Activated gamma-delta T cell treated with anti-CD3 and anti-CD28 coated beads, Interleukin-2, amount 50 U/mL, for 16 hours (primary cell): ENCODE results near the gene FKBP5.
A peak's percentile ranks its signal among the peaks of the same experiment; 100 is the strongest.
"Not testable (repeated sequence)": the region's sequence is repeated elsewhere in the genome, so short reads cannot be mapped to it uniquely, and the experiment has no call there.

Experiments
- DNase-seq: peaks from one replicate; pipeline ENCODE4 v3.0.0-alpha.2; 2020; ENCODE audit warnings: low read depth

FKBP5 gene

GRCh38 chr6:35690006-35690405 lies 1.3 kb upstream of the FKBP5 start:
- not testable (repeated sequence) for DNase-seq

DNA sequence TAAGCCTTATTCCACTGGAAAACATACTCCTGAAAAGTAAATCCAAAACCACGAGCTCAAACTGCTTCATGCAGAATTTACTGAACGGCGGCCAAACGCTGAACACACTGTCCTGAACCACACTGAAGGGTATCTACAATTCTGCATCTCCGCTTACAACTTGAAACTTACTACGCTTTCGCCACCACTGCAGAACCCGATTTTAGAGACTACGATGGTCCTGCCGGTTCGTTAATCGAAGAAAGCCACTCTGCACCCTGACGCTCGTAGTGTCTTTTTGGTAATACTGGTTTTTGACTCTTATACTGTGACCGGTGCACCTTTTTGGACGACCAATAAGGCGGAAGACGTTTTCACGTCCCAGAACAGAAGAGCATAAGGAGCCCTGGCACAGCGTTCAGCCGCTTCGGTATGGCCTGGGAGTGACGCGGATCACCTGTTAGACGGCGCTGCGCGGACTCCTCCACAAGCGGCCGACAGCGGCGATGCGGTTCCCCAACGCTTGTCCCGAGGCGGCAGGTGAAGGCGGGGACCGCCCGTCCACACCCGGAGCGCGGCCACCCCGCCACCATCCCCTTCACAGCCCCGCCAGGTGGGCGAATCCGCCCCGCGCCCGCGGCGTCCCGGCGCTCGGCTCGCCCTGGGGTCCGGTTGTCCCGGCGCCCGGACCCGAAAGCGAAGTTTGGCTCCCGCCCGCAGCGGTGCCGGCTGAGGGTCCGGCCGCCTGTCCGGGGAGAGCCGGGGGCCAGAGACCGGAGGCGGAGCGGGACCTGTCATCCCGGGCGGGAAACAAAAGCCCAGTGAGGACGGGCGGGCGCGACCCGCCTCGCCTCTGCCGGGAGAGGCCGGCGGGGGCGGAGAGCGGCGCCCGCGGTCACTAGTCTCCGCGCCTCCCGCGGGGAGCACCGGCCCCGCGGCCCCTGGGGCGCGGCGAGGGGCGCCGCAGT lies 784 bp downstream of the FKBP5 start:
- DNase-seq = peak; percentile 33

DNA sequence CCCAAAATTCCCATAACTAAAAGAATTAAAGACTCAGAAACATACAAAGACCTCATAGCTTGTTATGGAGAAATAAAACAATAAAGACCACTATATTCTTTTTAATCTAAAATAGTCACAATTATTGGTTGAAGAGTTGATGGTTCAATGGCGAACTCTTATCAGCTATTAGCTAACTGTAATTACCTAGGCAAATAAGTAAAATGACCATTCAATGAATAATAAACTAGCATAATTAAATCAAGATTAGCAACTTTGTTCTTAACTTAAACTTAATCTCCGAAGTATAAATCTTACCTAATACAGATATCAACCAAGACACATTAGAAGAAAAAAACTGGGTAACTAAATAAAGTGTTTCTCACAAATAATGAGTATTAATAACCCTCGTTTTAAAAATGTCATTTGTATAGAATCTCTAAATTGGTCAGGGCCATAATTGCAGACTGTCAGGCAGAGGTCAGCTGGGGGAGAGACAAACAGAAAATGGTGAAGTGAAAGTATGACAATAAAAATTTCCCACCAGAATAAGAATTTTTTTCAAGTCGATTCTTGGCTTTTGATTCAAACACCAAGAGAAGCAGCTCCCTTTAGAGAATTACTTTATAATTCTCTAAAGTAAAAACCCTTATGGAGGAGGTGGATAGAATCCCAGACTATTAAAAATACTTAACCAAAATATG lies 1.7 kb downstream of the FKBP5 start:
- DNase-seq = no peak

- DNase-seq = no peak
Observed at GRCh38 chr6:35686436-35686835, 2.3 kb downstream of the FKBP5 start.

DNA sequence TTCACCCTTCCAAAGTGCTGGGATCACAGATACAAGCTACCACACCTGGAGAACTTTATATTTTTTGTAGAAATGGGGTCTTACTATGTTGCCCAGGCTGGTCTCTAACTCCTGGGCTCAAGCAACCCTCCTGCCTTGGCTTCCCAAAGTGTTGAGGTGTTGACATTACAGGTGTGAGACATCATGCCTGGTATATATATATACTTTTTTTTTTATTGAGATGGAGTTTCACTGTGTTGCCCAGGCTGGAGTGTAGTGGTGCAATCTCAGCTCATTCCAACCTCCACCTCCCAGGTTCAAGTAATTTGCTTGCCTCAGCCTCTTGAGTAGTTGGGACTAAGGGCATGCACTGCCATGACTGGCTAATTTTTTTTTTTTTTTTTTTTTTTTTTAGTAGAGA lies 5.4 kb downstream of the FKBP5 start:
- no peak for DNase-seq

- no peak for DNase-seq
Observed at GRCh38 chr6:35681298-35681697, 7.4 kb downstream of the FKBP5 start.

GRCh38 chr6:35679399-35679798 lies 9.3 kb downstream of the FKBP5 start:
- DNase-seq = no peak

DNA sequence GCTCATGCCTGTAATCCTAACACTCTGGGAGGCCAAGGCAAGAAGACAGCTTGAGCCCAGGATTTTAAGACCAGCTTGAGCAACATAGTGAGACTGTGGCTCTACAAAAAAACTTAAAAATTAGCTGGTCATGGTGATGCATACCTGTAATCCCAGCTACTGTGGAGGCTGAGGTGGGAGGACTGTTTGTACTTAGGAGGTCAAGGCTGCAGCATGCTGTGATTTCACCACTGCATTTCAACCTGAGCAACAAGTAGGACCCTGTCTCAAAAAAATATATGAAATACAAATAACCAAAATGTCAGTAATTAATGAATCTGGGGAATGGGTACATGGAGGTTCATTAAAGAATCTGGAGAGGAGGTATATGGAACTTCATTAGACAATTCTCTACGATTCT lies 9.9 kb downstream of the FKBP5 start:
- DNase-seq = no peak

DNA sequence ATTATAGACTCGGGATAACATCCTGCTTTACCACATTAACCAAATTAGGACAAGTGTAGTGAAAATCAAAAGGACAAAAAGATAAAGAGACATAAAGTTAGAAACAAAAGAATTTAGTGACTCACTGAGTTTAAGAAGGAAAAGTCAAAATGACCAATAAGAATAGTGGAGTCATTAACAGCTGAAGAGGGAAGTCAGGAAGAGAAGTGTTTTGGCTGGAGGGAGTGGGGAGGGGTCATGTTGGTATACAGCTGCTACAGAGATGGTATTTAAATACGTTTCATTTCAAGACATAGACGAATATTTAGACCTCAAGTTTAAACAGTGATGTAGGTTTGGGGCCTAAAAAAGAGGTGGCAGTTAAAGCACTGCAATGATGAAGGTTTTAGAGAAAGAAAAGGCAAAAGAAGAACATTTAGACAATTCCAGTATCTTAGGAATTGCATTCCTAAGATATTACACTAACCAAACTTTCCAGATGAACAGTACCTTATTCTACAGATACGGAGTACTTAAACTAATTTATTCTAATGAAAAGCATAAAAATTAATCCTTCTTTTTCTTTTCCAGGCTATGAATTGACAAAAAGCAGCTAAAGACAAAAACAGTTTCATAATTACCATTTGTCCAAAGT lies 10.6 kb downstream of the FKBP5 start:
- DNase-seq = no peak

DNA sequence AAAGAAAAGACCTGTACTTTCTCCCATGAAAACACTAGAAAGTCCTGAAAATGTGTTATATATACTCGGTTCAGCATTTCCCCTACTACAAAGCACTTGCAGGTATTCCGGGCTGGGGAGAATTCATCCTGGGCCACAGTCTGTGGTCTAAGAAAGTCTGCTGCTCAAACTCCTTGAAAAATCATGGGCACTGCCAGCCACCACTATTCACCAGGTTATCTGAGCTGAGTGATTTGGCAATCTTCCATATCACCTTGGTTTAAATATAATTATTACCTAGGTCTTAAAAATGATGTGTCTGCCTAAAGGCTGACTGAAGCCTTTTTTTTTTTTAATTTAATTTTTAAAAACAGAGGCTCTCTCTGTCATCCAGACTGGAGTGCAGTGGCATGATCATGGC lies 11.3 kb downstream of the FKBP5 start:
- no peak for DNase-seq

DNA sequence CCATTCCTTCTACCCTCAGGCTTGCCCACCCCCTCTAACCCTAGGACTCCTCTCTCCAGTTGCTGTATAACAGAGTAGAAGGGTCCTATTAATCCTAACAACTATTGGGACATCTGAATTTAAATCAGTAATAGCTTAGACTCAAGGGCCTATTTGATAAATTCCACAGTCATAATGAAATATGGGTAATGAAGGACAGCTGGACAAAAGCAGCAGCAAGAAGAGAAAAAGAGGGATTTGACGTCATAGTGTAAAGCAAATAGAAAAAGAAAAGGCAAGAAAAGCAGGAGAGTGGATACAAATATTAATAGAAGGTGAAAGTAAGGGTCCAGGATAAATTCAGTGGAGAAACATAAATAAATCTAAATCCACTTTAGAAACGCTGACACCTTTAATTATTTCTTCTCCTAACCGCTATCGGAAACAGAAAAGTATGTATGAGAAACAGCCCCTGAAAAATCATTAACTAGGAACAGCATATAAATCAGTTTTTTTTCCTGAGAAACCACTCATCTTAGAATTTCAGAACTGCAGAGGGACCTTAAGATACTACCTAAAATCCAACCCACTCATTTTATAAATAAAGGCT lies 12.8 kb downstream of the FKBP5 start:
- DNase-seq = no peak

- DNase-seq = no peak
Observed at GRCh38 chr6:35674594-35674993, 14.1 kb downstream of the FKBP5 start.

DNA sequence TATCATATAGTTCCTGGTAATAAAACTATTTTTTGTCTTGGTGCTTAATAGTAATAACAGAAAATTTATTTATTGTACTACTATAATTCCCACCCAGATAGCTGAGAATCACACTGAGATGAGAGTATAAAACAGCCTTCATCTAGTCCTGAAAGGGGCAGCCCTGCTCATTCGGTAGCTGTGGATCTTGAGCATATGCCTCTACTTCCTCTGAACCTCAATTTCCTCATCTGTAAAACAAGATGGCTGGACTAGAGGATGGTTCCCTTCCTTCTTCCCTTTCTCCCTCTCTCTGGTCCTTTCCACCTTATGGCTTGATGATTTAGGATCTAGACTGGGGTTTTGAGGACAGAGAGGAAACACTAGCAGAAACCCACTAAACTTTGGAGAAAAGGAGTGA lies 15.0 kb downstream of the FKBP5 start:
- DNase-seq = no peak

DNA sequence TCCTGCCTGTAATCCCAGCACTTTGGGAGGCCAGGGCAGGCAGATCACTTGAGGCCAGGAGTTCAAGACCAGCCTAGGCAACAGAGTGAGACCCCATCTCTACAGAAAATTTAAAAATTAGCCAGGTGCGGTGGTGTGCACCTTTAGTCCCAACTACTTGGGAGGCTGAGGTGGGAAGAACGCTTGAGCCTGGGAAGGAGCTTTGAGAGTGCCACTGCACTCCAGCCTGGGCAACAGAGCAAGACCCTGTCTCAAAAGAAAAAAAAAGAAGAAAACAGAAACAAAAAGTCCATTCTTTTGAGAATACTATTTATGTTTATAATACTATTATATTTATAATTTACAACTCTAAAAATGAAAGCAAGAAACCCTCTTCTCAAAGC lies 15.4 kb downstream of the FKBP5 start:
- DNase-seq = not testable (repeated sequence)

GRCh38 chr6:35670453-35670852 lies 18.3 kb downstream of the FKBP5 start:
- not testable (repeated sequence) for DNase-seq

- DNase-seq = no peak
Observed at GRCh38 chr6:35669451-35670045, 19.2 kb downstream of the FKBP5 start.

DNA sequence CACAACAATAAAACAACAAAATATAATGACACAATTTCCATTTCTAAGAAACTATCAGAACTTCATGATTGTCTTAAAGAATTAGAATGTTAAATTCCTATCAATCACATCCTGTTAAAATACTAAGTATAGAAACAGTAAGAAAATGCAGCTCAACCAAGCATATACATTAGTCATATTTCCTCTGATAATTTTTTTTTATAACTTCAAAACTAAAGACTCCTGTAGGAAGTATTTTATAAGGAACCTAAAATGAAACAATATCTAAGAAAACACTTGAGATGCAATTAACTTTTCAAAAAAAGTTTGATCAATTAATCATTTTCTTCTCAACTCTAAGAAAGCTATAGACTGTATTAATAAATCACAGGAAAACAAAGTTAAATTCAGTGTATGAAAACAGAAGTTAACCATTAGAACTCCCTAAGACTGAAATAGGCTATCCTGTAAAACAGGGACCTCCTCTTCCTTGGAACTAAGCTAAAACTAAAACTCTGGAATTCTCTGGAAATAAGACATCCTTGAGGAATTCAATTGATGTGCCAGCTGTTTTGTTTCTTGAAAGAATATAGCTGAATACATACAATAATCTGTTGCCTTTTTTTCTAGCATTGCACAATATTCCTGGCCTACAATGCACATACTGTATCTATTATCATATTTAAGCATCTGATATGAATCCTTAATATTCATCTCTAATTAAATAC lies 19.8 kb downstream of the FKBP5 start:
- no peak for DNase-seq

GRCh38 chr6:35668096-35668495 lies 20.6 kb downstream of the FKBP5 start:
- DNase-seq = no peak

- no peak for DNase-seq
Observed at GRCh38 chr6:35665573-35665972, 23.1 kb downstream of the FKBP5 start.

DNA sequence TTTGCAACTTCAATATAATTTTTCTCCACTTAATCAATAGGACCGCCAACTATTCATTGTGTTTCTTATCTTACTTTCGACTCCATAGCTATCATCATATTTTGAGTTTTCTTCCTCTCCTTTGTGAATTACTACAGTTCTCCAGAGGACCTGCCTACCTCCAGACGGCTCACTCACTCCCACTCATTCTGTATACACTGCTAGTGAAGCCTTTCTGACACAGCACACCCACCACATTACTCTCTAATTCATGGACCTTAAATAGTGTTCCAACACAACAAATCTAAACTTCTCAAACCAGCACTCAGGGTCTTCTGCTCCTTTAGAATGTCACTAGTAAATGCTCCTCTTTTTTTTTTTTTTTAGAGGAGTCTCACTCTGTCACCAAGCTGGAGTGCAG lies 23.8 kb downstream of the FKBP5 start:
- DNase-seq = no peak

- DNase-seq = no peak
Observed at GRCh38 chr6:35663447-35664235, 25.1 kb downstream of the FKBP5 start.
